ENCODE data around the gene MUC5B.

The MUC5B gene

DNA sequence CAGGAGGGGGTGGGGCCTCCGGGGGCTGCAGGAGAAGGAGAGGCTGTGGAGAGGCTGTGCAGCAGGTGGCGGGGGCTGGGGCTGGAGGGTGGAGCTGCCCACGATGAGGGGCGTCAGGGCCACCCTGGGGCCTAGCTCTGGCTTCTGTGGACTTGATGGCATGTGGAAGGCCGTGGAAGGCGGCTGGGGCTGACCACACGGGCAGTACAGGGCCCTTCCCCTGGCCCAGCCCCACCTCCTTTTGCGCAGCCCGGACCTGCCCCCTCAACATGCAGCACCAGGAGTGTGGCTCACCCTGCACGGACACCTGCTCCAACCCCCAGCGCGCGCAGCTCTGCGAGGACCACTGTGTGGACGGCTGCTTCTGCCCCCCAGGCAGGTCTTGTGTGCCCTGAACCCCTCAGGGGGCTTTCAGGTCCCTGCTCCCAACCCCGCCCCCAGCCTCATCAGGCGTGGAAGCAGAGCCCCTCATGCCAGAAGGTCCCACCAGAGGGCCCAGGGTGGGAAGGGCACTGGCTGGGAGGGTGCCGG lies 6.1 kb downstream of the MUC5B start:
- no peak overlapping the region for H3K27ac Mint-ChIP-seq
- H3K36me3 Mint-ChIP-seq (ENCODE audit: low read depth), result no peaks in the 10 kb centered on the region
- no peak overlapping the region for H3K4me3 Mint-ChIP-seq

DNA sequence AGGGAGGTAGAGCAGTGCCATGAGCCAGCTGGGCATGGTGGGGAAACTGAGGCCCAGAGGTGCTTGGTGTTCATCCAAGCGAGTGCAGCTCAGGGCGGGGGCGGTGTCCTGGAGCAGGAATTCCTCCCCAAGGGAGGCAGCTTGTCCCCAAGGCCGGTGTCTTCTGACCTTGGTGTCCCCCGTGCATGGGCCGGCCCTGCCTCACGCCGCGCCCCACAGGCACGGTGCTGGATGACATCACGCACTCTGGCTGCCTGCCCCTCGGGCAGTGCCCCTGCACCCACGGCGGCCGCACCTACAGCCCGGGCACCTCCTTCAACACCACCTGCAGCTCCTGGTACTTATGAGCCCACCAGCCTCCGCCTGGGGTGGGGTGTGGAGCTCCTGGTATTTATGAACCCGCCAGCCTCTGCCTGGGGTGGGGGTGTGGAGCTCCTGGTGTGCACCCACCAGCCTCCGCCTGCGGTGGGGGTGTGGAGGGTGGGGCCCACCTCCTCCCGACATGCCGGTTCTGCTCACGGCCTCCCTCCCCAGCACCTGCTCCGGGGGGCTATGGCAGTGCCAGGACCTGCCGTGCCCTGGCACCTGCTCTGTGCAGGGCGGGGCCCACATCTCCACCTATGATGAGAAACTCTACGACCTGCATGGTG lies 6.7 kb downstream of the MUC5B start:
- H3K27me3 Mint-ChIP-seq, result no peaks in the 10 kb centered on the region
- no peak overlapping the region for H3K27ac Mint-ChIP-seq
- no peaks in the 10 kb centered on the region for H3K4me1 Mint-ChIP-seq (ENCODE audit: low read depth)
- H3K9me3 Mint-ChIP-seq, result no peaks in the 10 kb centered on the region
- H3K36me3 Mint-ChIP-seq (ENCODE audit: low read depth), result no peaks in the 10 kb centered on the region
- no peak overlapping the region for H3K4me3 Mint-ChIP-seq

More for the DNA sequence above, 6.1 kb downstream of the MUC5B start:
- Mint-ChIP-seq H3K4me1 (ENCODE audit: low read depth) (no peaks in the 10 kb centered on the region), H3K9me3 (no peaks in the 10 kb centered on the region), H3K27me3 (no peaks in the 10 kb centered on the region)

DNA sequence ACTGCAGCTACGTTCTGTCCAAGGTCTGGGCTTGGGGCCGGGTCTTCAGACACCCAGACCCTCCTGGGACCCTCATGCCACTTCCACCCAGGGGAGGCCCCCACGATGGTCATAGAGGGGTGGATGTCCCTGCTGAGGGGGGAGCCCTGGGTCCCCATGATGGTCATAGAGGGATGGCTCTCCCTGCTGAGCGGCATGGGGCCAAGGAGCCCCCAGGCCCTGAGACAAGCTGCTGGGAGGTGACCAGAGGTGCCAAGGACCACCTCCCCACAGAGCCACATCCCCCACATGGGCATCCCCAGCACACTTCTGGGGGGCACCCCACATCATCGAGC lies 7.2 kb downstream of the MUC5B start:
- no peaks in the 10 kb centered on the region for H3K4me1 Mint-ChIP-seq (ENCODE audit: low read depth)
- no peak overlapping the region for H3K4me3 Mint-ChIP-seq
- no peaks in the 10 kb centered on the region for H3K36me3 Mint-ChIP-seq (ENCODE audit: low read depth)
- no peak overlapping the region for H3K27ac Mint-ChIP-seq
- H3K9me3 Mint-ChIP-seq, result no peaks in the 10 kb centered on the region
- no peaks in the 10 kb centered on the region for H3K27me3 Mint-ChIP-seq

DNA sequence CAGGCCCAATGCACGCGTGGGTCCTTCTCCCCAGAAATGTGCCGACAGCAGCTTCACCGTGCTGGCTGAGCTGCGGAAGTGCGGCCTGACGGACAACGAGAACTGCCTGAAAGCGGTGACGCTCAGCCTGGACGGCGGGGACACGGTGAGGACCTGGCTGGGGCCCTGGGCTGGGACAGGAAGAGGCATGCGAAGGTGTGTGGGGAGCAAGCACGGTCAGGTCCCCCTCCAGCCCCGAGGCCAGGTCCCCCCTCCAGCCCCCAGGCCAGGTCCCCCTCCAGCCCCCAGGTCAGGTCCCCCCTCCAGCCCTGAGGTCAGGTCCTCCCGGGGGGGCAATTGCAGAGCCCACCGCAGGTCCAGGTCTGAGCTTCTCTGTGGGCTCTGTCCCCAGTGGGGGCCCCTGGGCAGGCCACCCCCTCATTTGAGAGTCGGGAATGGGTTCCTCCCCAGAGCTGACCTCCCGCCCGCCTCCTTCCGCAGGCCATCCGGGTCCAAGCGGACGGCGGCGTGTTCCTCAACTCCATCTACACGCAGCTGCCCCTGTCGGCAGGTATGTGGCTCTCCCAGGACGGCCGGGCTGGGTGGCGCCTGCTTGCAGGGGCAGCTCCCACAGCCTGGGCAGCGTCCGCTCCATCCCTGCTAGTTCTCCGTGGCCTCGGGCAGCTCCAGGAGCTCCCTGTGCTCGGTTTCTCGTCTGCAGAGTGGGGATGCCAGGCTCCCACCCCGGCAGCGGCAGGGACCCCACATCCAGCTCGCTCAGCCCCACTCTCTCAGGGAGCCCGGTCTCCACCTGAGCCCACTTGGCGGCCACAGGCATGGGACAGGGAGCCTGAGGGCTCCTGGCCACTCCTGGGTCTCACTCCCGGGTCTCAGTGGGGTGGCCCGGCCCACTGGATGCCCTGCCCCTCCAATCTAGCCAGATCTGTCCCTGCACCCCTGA lies 7.9 kb downstream of the MUC5B start:
- Mint-ChIP-seq H3K36me3 (ENCODE audit: low read depth) (no peaks in the 10 kb centered on the region), H3K4me3 (no peak overlapping the region)

DNA sequence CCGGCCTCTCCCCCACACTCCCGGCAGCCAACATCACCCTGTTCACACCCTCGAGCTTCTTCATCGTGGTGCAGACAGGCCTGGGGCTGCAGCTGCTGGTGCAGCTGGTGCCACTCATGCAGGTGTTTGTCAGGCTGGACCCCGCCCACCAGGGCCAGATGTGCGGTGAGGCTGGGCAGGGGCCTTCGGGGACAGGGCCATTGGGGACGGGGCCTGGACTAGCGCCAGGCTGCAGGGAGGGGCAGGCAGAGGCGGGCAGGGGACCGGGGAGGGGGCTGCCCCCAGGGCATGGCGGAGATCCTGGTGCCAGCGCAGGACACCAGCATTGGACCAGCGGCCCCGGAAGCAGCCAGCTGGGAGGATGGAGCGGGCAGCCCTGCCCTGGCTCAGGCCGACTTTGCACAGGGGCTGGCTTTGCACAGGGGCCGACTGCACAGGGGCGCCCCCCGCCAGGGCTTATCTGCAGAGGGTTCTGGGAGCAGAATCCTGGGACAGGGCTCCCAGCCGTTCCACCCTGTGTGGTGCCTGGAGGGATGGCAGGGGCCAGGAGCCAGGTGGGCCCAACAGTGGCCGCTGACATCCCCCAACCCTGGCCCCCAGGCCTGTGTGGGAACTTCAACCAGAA lies 8.6 kb downstream of the MUC5B start:
- Mint-ChIP-seq H3K27ac (no peak overlapping the region), H3K9me3 (no peaks in the 10 kb centered on the region), H3K27me3 (no peaks in the 10 kb centered on the region), H3K4me3 (no peak overlapping the region), H3K4me1 (ENCODE audit: low read depth) (no peaks in the 10 kb centered on the region), H3K36me3 (ENCODE audit: low read depth) (no peaks in the 10 kb centered on the region)

More for the DNA sequence above, 7.9 kb downstream of the MUC5B start:
- Mint-ChIP-seq H3K27ac (no peak overlapping the region), H3K4me1 (ENCODE audit: low read depth) (no peaks in the 10 kb centered on the region), H3K9me3 (no peaks in the 10 kb centered on the region), H3K27me3 (no peaks in the 10 kb centered on the region)

DNA sequence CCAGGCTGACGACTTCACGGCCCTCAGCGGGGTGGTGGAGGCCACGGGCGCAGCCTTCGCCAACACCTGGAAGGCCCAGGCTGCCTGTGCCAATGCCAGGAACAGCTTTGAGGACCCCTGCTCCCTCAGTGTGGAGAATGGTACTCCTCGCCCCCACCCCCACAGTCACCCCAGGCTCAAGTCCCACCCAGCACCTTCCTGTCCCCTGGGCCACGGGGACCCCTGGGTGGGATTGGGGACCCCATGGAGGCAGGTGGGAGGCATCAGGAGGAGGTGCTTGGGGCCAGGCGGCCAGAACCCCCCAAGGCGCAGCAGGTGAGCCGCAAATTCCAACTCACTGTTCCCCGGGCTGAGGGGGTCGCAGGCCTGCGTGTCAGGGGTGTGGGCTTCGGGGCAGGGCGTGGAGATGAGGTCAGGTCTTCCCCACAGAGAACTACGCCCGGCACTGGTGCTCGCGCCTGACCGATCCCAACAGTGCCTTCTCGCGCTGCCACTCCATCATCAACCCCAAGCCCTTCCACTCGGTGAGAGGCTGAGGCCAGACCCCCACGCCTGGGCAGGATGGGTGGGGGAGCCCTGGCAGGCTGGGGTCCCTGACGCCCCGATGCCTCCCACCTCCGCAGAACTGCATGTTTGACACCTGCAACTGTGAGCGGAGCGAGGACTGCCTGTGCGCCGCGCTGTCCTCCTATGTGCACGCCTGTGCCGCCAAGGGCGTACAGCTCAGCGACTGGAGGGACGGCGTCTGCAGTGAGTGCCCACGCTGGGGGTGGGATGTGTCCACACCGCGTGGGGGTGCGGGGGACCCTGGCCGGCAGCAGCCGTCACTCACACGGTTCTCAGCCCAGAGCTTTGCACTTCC lies 9.4 kb downstream of the MUC5B start:
- no peaks in the 10 kb centered on the region for H3K36me3 Mint-ChIP-seq (ENCODE audit: low read depth)
- no peaks in the 10 kb centered on the region for H3K9me3 Mint-ChIP-seq
- H3K27me3 Mint-ChIP-seq, result no peaks in the 10 kb centered on the region
- H3K4me1 Mint-ChIP-seq (ENCODE audit: low read depth), result no peaks in the 10 kb centered on the region
- H3K4me3 Mint-ChIP-seq, result no peak overlapping the region
- H3K27ac Mint-ChIP-seq, result no peak overlapping the region

DNA sequence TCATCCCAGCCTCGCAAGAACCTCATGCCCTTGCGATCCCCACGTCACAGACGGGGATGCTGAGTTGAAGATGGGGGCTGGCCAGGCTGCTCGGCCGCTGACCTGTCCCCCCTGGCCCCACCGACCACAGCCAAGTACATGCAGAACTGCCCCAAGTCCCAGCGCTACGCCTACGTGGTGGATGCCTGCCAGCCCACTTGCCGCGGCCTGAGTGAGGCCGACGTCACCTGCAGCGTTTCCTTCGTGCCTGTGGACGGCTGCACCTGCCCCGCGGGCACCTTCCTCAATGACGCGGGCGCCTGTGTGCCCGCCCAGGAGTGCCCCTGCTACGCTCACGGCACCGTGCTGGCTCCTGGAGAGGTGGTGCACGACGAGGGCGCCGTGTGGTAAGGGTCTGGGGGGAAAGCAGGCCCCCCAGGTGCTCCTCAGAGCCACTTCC lies 10.0 kb downstream of the MUC5B start:
- no peaks in the 10 kb centered on the region for H3K27me3 Mint-ChIP-seq
- H3K4me3 Mint-ChIP-seq, result no peak overlapping the region
- H3K36me3 Mint-ChIP-seq (ENCODE audit: low read depth), result no peaks in the 10 kb centered on the region
- H3K4me1 Mint-ChIP-seq (ENCODE audit: low read depth), result no peaks in the 10 kb centered on the region
- H3K27ac Mint-ChIP-seq, result no peak overlapping the region
- H3K9me3 Mint-ChIP-seq, result no peaks in the 10 kb centered on the region

DNA sequence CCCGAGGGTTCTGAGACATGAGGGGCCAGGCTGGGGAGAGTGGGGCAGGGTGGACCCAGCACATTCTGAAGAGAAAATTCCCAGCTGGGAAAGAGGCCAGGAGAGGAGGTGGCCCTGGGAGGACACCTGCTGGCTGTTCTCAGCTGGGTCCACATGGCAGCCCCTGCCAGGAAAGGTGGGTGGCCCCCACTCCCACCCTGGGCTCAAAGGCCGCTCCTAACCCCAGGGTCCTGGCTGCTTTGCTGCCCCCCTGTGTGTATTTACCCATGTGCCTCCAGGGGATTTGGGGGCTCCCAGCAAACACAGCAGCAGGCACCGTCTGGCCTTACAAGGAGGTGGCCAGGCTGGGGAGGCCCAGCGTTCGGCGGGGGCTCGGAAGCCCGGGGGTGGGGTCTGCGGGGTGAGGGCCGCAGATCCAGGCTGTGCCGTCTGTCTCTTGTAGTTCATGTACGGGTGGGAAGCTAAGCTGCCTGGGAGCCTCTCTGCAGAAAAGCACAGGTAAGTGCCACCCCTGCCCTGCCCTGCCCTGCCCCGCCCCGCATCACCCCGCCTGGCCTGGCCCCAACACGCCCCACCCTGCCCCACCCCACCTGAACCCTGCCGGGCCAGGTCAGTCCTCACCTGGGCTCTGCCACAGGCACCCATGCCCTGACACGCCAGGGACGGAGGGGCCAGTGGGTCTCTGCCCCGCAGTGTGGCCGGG lies 10.6 kb downstream of the MUC5B start:
- Mint-ChIP-seq H3K9me3 (no peaks in the 10 kb centered on the region), H3K36me3 (ENCODE audit: low read depth) (no peaks in the 10 kb centered on the region), H3K27me3 (no peaks in the 10 kb centered on the region), H3K4me3 (no peak overlapping the region), H3K27ac (no peak overlapping the region), H3K4me1 (ENCODE audit: low read depth) (no peaks in the 10 kb centered on the region)

DNA sequence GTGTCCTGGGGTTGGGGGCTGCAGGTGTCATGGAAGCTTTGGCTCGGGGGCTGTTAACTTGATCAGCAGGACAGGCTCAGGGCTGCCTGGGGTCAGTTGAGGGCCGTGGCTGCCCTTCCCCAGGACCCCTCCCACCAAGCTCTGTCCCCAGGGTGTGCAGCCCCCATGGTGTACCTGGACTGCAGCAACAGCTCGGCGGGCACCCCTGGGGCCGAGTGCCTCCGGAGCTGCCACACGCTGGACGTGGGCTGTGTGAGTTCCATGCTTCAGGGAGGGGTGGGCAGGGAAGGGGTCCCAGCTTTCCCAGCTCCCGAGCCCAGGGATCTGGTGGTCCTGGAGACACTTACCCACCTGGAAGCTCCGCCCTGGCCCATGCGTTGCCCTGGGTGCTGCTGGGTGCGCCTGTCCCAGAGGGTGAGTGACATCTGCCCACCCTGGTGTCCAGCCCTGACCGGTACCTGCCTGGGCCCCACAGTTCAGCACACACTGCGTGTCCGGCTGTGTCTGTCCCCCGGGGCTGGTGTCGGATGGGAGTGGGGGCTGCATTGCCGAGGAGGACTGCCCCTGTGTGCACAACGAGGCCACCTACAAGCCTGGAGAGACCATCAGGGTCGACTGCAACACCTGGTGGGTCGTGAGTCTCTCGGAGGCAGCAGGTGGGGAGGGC lies 11.3 kb downstream of the MUC5B start:
- no peaks in the 10 kb centered on the region for H3K4me1 Mint-ChIP-seq (ENCODE audit: low read depth)
- H3K36me3 Mint-ChIP-seq (ENCODE audit: low read depth), result no peaks in the 10 kb centered on the region
- no peak overlapping the region for H3K27ac Mint-ChIP-seq
- H3K4me3 Mint-ChIP-seq, result no peak overlapping the region
- no peaks in the 10 kb centered on the region for H3K9me3 Mint-ChIP-seq
- no peaks in the 10 kb centered on the region for H3K27me3 Mint-ChIP-seq

DNA sequence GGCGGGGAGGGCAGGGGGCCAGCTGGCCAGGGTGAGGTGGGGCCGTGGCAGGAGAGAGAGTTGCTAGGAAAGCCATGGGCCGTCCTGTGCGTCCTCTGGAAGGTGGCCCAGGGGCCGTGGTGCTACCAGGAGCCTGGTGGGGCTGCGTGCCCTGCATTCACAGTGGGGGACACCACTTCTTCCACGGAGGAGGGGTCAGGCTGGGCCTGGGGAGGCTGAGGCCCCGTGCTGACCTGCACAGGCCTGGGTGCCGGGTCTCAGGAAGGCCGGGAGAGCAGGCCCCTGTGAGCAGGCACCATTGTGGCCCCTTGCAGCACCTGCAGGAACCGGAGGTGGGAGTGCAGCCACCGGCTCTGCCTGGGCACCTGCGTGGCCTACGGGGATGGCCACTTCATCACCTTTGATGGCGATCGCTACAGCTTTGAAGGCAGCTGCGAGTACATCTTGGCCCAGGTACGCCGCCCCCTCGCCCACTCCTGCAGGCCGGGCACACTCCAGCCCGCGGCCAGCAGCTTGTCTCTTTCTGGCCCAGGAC lies 12.0 kb downstream of the MUC5B start:
- no peaks in the 10 kb centered on the region for H3K9me3 Mint-ChIP-seq
- H3K27ac Mint-ChIP-seq, result no peak overlapping the region
- H3K36me3 Mint-ChIP-seq (ENCODE audit: low read depth), result no peaks in the 10 kb centered on the region
- no peaks in the 10 kb centered on the region for H3K27me3 Mint-ChIP-seq
- H3K4me1 Mint-ChIP-seq (ENCODE audit: low read depth), result no peaks in the 10 kb centered on the region
- no peak overlapping the region for H3K4me3 Mint-ChIP-seq

DNA sequence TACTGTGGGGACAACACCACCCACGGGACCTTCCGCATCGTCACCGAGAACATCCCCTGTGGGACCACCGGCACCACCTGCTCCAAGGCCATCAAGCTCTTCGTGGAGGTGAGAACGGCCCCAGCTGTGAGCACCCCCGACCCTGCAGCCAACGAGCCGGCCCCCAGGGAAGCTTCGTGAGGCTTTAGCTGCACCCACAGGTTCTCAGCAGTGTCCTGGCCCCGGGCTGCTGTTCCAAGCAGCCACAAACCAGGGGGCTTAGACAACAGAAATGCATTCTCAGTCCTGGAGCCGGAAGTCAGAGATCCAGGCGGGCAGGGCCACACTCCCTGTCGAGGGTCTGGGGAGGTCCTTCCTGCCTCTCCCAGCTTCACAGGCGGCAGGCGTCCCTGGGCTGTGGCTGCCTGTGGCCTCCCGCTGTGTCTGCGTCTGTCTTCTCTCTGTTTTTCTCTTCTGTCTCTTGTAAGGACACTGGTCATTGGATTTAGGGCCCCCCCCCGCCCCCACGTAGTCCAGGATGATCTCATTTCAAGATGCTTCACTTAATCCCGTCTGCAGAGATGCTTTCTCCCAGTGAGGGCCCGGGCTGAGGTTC lies 12.5 kb downstream of the MUC5B start:
- no peaks in the 10 kb centered on the region for H3K36me3 Mint-ChIP-seq (ENCODE audit: low read depth)
- H3K4me3 Mint-ChIP-seq, result no peak overlapping the region
- H3K27me3 Mint-ChIP-seq, result no peaks in the 10 kb centered on the region
- H3K4me1 Mint-ChIP-seq (ENCODE audit: low read depth), result no peaks in the 10 kb centered on the region
- H3K9me3 Mint-ChIP-seq, result no peaks in the 10 kb centered on the region
- H3K27ac Mint-ChIP-seq, result no peak overlapping the region

DNA sequence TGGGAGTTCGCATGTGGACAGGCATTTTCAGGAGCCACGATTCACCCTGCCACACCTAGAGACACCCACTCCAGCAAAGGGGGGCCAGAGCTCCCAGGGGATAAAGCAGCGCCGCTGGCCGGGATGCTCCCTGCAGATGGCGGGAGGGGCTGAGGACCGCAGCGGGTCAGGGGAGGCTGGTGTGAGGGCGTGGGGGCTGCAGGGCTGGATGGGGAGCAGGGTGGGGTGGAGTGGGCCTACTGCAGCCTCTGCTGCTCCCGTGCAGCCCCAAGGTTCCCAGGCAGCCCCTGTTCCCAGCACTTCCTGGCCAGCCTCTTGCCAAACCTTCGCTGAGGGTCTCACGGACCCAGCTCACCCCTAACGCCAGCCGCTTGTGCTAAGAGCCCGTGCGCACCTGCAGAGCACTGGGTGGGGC lies 13.0 kb downstream of the MUC5B start:
- Mint-ChIP-seq H3K4me3 (no peak overlapping the region), H3K27me3 (no peaks in the 10 kb centered on the region), H3K36me3 (ENCODE audit: low read depth) (no peaks in the 10 kb centered on the region), H3K4me1 (ENCODE audit: low read depth) (no peaks in the 10 kb centered on the region), H3K9me3 (no peaks in the 10 kb centered on the region), H3K27ac (no peak overlapping the region)
